ENCODE results near the gene PDHA2. TPM values are rescaled to one million over a fixed set of nuclear protein-coding genes. Genes with fewer than 3 reads are reported as not detected.
"Not testable (repeated sequence)": the region's sequence is repeated elsewhere in the genome, so short reads cannot be mapped to it uniquely, and the experiment has no call there.

The PDHA2 gene
- polyA plus RNA-seq, 1 donor (not counting 4 experiments of a cell fraction or from before 2014, with no cell fraction given): not detected

DNA sequence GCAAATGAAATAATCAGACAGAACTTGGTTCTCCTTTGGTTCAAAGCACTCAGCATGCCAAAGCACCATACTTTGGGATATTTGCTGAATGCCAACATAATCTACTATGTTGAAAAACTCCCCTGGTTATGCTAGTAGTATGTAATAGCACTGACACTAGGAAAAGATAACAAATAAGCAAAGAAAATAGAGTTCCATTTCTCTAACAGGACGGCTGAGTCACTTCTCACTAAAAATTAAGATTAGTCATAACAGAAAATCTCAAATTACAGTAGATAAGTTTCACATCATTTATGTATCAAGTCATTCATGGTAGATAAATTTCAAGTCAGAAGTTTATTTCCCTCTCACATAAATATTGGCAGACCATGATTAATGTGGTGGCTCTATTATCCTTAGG lies 17.9 kb downstream of the PDHA2 start:
- TF ChIP-seq EZH2 (IDR thresholded peaks at IDR 0.05; ENCODE audit: low read length): no peak
- TF ChIP-seq, protein P1, sequence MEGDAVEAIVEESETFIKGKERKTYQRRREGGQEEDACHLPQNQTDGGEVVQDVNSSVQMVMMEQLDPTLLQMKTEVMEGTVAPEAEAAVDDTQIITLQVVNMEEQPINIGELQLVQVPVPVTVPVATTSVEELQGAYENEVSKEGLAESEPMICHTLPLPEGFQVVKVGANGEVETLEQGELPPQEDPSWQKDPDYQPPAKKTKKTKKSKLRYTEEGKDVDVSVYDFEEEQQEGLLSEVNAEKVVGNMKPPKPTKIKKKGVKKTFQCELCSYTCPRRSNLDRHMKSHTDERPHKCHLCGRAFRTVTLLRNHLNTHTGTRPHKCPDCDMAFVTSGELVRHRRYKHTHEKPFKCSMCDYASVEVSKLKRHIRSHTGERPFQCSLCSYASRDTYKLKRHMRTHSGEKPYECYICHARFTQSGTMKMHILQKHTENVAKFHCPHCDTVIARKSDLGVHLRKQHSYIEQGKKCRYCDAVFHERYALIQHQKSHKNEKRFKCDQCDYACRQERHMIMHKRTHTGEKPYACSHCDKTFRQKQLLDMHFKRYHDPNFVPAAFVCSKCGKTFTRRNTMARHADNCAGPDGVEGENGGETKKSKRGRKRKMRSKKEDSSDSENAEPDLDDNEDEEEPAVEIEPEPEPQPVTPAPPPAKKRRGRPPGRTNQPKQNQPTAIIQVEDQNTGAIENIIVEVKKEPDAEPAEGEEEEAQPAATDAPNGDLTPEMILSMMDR (optimal IDR thresholded peaks at IDR 0.05 in 1 of 3, IDR thresholded peaks at IDR 0.05 in 1 of 3, conservative IDR thresholded peaks at IDR 0.05 in 1 of 3; ENCODE audit: extremely low read depth in 1 of 3, insufficient read depth in 2 of 3, low read length in 3 of 3): no peak
- no peak overlapping the region for H3K4me2 ChIP-seq (ENCODE audit: control insufficient read depth, extremely low read depth, insufficient read depth, low read depth, low read length)
- H3K36me3 ChIP-seq (ENCODE audit: control insufficient read depth in 2 of 2, extremely low read depth in 1 of 2, insufficient read depth in 2 of 2, low read length in 2 of 2): no peaks in the 10 kb centered on the region
- FAIRE-seq: no peak
- no peak overlapping the region for H3K4me3 ChIP-seq (ENCODE audit: control insufficient read depth in 2 of 3, extremely low read depth in 1 of 3, insufficient read depth in 2 of 3, low read depth in 1 of 3, low read length in 3 of 3)
- no peak overlapping the region for H3K9ac ChIP-seq (ENCODE audit: control insufficient read depth, extremely low read depth, insufficient read depth, low read length)
- no peaks in the 10 kb centered on the region for H3K79me2 ChIP-seq (ENCODE audit: control insufficient read depth, insufficient read depth, low read length)
- dilution Hi-C loops (cut with MboI; ENCODE audit: extremely low pct_ligation_motif_present, low sequenced_read_pairs): no loop called here
- H3K4me1 ChIP-seq (ENCODE audit: control insufficient read depth, extremely low read depth, insufficient read depth, low read length): no peaks in the 10 kb centered on the region
- DNase-seq (ENCODE audit: low read depth, low spot score): no peak
- no peaks in the 10 kb centered on the region for H3K27me3 ChIP-seq (ENCODE audit: control insufficient read depth, extremely low read depth, insufficient read depth, low read length)
- no peak overlapping the region for H3K27ac ChIP-seq (ENCODE audit: control insufficient read depth, insufficient read depth, low read length)
- H3K9me3 ChIP-seq (ENCODE audit: control insufficient read depth, low read depth, low read length): no peaks in the 10 kb centered on the region
- H3K9me1 ChIP-seq (ENCODE audit: control insufficient read depth, extremely low read depth, insufficient read depth, low read length): no peaks in the 10 kb centered on the region
- H4K20me1 ChIP-seq (ENCODE audit: control insufficient read depth, extremely low read depth, insufficient read depth, low read length): no peaks in the 10 kb centered on the region
- H2AFZ ChIP-seq (ENCODE audit: control insufficient read depth, low read length): no peak overlapping the region

GRCh38 chr4:95867919-95868318 lies 28.0 kb downstream of the PDHA2 start:
- H3K9me3 ChIP-seq (ENCODE audit: control insufficient read depth, low read depth, low read length): peaks cover 2% of the 10 kb centered on the region
- H3K9me1 ChIP-seq (ENCODE audit: control insufficient read depth, extremely low read depth, insufficient read depth, low read length): no peaks in the 10 kb centered on the region
- H3K36me3 ChIP-seq (ENCODE audit: control insufficient read depth in 2 of 2, extremely low read depth in 1 of 2, insufficient read depth in 2 of 2, low read length in 2 of 2): no peaks in the 10 kb centered on the region
- dilution Hi-C loops (cut with MboI; ENCODE audit: extremely low pct_ligation_motif_present, low sequenced_read_pairs): no loop called here
- no peaks in the 10 kb centered on the region for H3K4me1 ChIP-seq (ENCODE audit: control insufficient read depth, extremely low read depth, insufficient read depth, low read length)
- no peak overlapping the region for H3K9ac ChIP-seq (ENCODE audit: control insufficient read depth, extremely low read depth, insufficient read depth, low read length)
- no peaks in the 10 kb centered on the region for H3K79me2 ChIP-seq (ENCODE audit: control insufficient read depth, insufficient read depth, low read length)
- DNase-seq (ENCODE audit: low read depth, low spot score) (no peak), FAIRE-seq (no peak)
- no peaks in the 10 kb centered on the region for H3K27me3 ChIP-seq (ENCODE audit: control insufficient read depth, extremely low read depth, insufficient read depth, low read length)
- no peaks in the 10 kb centered on the region for H4K20me1 ChIP-seq (ENCODE audit: control insufficient read depth, extremely low read depth, insufficient read depth, low read length)
- no peak overlapping the region for H2AFZ ChIP-seq (ENCODE audit: control insufficient read depth, low read length)
- no peak overlapping the region for H3K4me2 ChIP-seq (ENCODE audit: control insufficient read depth, extremely low read depth, insufficient read depth, low read depth, low read length)
- no peak for TF ChIP-seq EZH2 (IDR thresholded peaks at IDR 0.05; ENCODE audit: low read length)
- TF ChIP-seq, protein P1 (optimal IDR thresholded peaks at IDR 0.05 in 1 of 3, IDR thresholded peaks at IDR 0.05 in 1 of 3, conservative IDR thresholded peaks at IDR 0.05 in 1 of 3; ENCODE audit: extremely low read depth in 1 of 3, insufficient read depth in 2 of 3, low read length in 3 of 3): no peak
- no peak overlapping the region for H3K27ac ChIP-seq (ENCODE audit: control insufficient read depth, insufficient read depth, low read length)
- H3K4me3 ChIP-seq (ENCODE audit: control insufficient read depth in 2 of 3, extremely low read depth in 1 of 3, insufficient read depth in 2 of 3, low read depth in 1 of 3, low read length in 3 of 3): no peak overlapping the region

DNA sequence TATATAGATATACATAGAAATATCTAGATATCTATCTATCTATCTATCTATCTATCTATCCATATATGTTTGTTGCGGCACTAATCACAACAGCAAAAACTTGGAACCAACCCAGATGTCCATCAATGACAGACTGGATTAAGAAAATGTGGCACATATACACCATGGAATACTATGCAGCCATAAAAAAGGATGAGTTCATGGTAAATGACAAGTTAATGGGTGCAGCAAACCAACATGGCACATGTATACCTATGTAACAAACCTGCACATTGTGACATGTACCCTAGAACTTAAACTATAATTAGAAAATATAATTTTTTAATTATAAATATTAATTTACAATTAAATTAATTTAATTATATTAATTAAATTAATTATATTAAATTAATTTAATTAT lies 29.5 kb downstream of the PDHA2 start:
- H3K27ac ChIP-seq (ENCODE audit: control insufficient read depth, insufficient read depth, low read length); FAIRE-seq; dilution Hi-C loops (cut with MboI; ENCODE audit: extremely low pct_ligation_motif_present, low sequenced_read_pairs); H3K9me3 ChIP-seq (ENCODE audit: control insufficient read depth, low read depth, low read length); H3K79me2 ChIP-seq (ENCODE audit: control insufficient read depth, insufficient read depth, low read length); H4K20me1 ChIP-seq (ENCODE audit: control insufficient read depth, extremely low read depth, insufficient read depth, low read length); H3K4me1 ChIP-seq (ENCODE audit: control insufficient read depth, extremely low read depth, insufficient read depth, low read length); H3K9ac ChIP-seq (ENCODE audit: control insufficient read depth, extremely low read depth, insufficient read depth, low read length); DNase-seq (ENCODE audit: low read depth, low spot score); H3K4me3 ChIP-seq (ENCODE audit: control insufficient read depth in 2 of 3, extremely low read depth in 1 of 3, insufficient read depth in 2 of 3, low read depth in 1 of 3, low read length in 3 of 3); H3K4me2 ChIP-seq (ENCODE audit: control insufficient read depth, extremely low read depth, insufficient read depth, low read depth, low read length); H2AFZ ChIP-seq (ENCODE audit: control insufficient read depth, low read length); H3K27me3 ChIP-seq (ENCODE audit: control insufficient read depth, extremely low read depth, insufficient read depth, low read length); H3K9me1 ChIP-seq (ENCODE audit: control insufficient read depth, extremely low read depth, insufficient read depth, low read length); H3K36me3 ChIP-seq (ENCODE audit: control insufficient read depth in 2 of 2, extremely low read depth in 1 of 2, insufficient read depth in 2 of 2, low read length in 2 of 2): not testable (repeated sequence)
